HepG2 (cell line): ENCODE measurements around the gene PMPCB. TPM values are rescaled to one million over a fixed set of nuclear protein-coding genes. Genes with fewer than 3 reads are reported as not detected.

Experiments used
- ATAC-seq: fragments of 200-7000 bp; cut with Tn5 transposase; 3 replicates; pipeline ENCODE4 v1.9.1; 2020; ENCODE audit warnings: mild to moderate bottlenecking, moderate library complexity
- BruUV-seq: library from RNA; stranded (reverse); fragments of 400-500 nt; replicated peaks from 2 replicates; lab custom pipeline; 2021; lab: Mats Ljungman, UMichigan
- CTCF ChIA-PET: fragments of 300-600 bp; formaldehyde crosslinking; extraction: SDS; loops from one replicate; lab custom pipeline; 2021; ENCODE audit warnings: low total read pairs, inconsistent platforms, low intra/inter-chr PET ratio; lab: Yijun Ruan, JAX
- POLR2A ChIA-PET: fragments of 350-600 bp; sonication (Branson Sonifier 250); formaldehyde crosslinking; loops from one replicate; lab custom pipeline; 2020; ENCODE audit warnings: antibody characterized with exemption, inconsistent platforms; lab: Yijun Ruan, JAX
- DNase-seq: peaks from one replicate; pipeline ENCODE4 v3.0.0-alpha.2; 2015; ENCODE audit warnings: low spot score
- FAIRE-seq: peaks from 3 replicates; lab custom pipeline; 2011; peaks lifted over from hg19 to GRCh38; lab: Jason Lieb, UNC
- H2AFZ ChIP-seq: one replicate; pipeline ENCODE4 v1.6.1; 2011; ENCODE audit warnings: low read length, inconsistent platforms
- H3K27ac ChIP-seq: fragments of 300-600 bp; 3 replicates; pipeline ENCODE4 v1.8.0; 2011; ENCODE audit warnings: mixed run types, mild to moderate bottlenecking, mixed read lengths, low read length, inconsistent platforms; ENCODE audit not compliant: insufficient read depth; ENCODE audit errors: extremely low read length
- H3K27me3 ChIP-seq, 2 experiments: fragments of 200-600 bp in 1 of 2; 2 replicates in 1 of 2; 3 replicates in 1 of 2; pipeline versions ENCODE4 v1.6.0 to v1.8.0; 2011; ENCODE audit warnings: low read length in 2 of 2, mild to moderate bottlenecking in 2 of 2, moderate library complexity in 2 of 2, inconsistent platforms in 1 of 2; ENCODE audit not compliant: insufficient read depth in 2 of 2, control insufficient read depth in 1 of 2
- H3K36me3 ChIP-seq, 2 experiments: fragments of 200-600 bp in 1 of 2; replicated peaks in 1 of 2; 2 replicates in 1 of 2; 3 replicates in 1 of 2; pipeline versions ENCODE4 v1.5.1 to v1.8.0; 2011; ENCODE audit warnings: low read length in 2 of 2, inconsistent platforms in 1 of 2; ENCODE audit not compliant: insufficient read depth in 2 of 2, control insufficient read depth in 1 of 2
- H3K4me1 ChIP-seq: 2 replicates; pipeline ENCODE4 v1.5.1; 2012; ENCODE audit warnings: low read length, inconsistent platforms; ENCODE audit not compliant: insufficient read depth
- H3K4me2 ChIP-seq: 2 replicates; pipeline ENCODE4 v1.6.0; 2011; ENCODE audit warnings: low read depth, low read length, inconsistent platforms
- H3K4me3 ChIP-seq, 3 experiments: fragments of 200-600 bp in 1 of 3; sonication (generic), shearing (Covaris generic) in 1 of 3; replicated peaks in 1 of 3; 2 replicates each; pipeline ENCODE4 v1.5.1; 2011 to 2016; ENCODE audit warnings: low read length in 3 of 3, inconsistent platforms in 2 of 3, low read depth in 2 of 3, mild to moderate bottlenecking in 2 of 3, control low read depth in 1 of 3, mixed read lengths in 1 of 3; ENCODE audit not compliant: insufficient read depth in 1 of 3
- H3K79me2 ChIP-seq: one replicate; pipeline ENCODE4 v1.6.1; 2011; ENCODE audit warnings: low read length, inconsistent platforms; ENCODE audit not compliant: insufficient read depth
- H3K9ac ChIP-seq: 2 replicates; pipeline ENCODE4 v1.6.0; 2011; ENCODE audit warnings: mild to moderate bottlenecking, low read depth, low read length, inconsistent platforms; ENCODE audit not compliant: insufficient read depth
- H3K9me3 ChIP-seq: 2 replicates; pipeline ENCODE4 v1.5.1; 2012; ENCODE audit warnings: mild to moderate bottlenecking, low read length
- H4K20me1 ChIP-seq: 2 replicates; pipeline ENCODE4 v1.6.0; 2011; ENCODE audit warnings: inconsistent platforms, mild to moderate bottlenecking, low read length, moderate library complexity; ENCODE audit not compliant: insufficient read depth
- CBX5 ChIP-seq: sonication (generic); formaldehyde crosslinking; IDR thresholded peaks from 2 replicates; pipeline ENCODE4 v1.4.0; 2020; ENCODE audit warnings: missing genetic modification reagents, borderline replicate concordance
- DNMT1 ChIP-seq: sonication (generic); formaldehyde crosslinking; IDR thresholded peaks from 2 replicates; pipeline ENCODE4 v1.5.1; 2020; ENCODE audit warnings: mild to moderate bottlenecking, missing genetic modification reagents
- HNF4A ChIP-seq: sonication (generic); formaldehyde crosslinking; IDR thresholded peaks from 2 replicates; pipeline ENCODE4 v1.4.0; 2020; ENCODE audit warnings: missing genetic modification reagents
- HNRNPK ChIP-seq: fragments of 200-400 bp; formaldehyde crosslinking; IDR thresholded peaks from 2 replicates; pipeline ENCODE4 v1.6.1; 2018; ENCODE audit warnings: low read length, low read depth, moderate library complexity, mild to moderate bottlenecking; ENCODE audit not compliant: poor library complexity, severe bottlenecking
- PITX1 ChIP-seq: sonication (generic); formaldehyde crosslinking; IDR thresholded peaks from 2 replicates; pipeline ENCODE4 v1.5.1; 2020; ENCODE audit warnings: mild to moderate bottlenecking, missing genetic modification reagents
- ZFP41 ChIP-seq: sonication (generic); formaldehyde crosslinking; IDR thresholded peaks from 2 replicates; pipeline ENCODE4 v1.4.0; 2020; ENCODE audit warnings: mild to moderate bottlenecking, missing genetic modification reagents, borderline replicate concordance
- ZNF160 ChIP-seq: sonication (generic); formaldehyde crosslinking; IDR thresholded peaks from 2 replicates; pipeline ENCODE4 v1.8.0; 2022; ENCODE audit warnings: mild to moderate bottlenecking, inconsistent platforms, missing genetic modification reagents
- WGBS: methylation state at CpG from one replicate; pipeline ENCODE4 v1.1.6; 2017; ENCODE audit warnings: low lambda C conversion rate; 5-methylcytosine and 5-hydroxymethylcytosine counted together
- in situ Hi-C: cut with HindIII; loops from 2 replicates; pipeline ENCODE4 v1.10.0; 2017; ENCODE audit warnings: low pct_unique_long_range_greater_than_20kb; ENCODE audit not compliant: extremely low pct_ligation_motif_present
- intact Hi-C: fragments of 100-400 bp; cut with micrococcal nuclease; formaldehyde crosslinking; loops from one replicate; pipeline ENCODE4 v1.10.0; 2022; ENCODE audit not compliant: unreplicated experiment
- polyA plus RNA-seq, 8 experiments: library from polyadenylated mRNA; depleted of rRNA in 3 of 8; stranded (reverse) in 7 of 8; unstranded in 1 of 8; fragments of >200 nt; fragmentation: Illumina TruSeq in 4 of 8; extraction: Trizol in 4 of 8; gene quantifications; 2 replicates each; pipeline versions ENCODE4 v1.2.1 to v1.2.3, GENCODE V29; 2011 to 2016; ENCODE audit warnings: low read depth in 4 of 8, missing spikeins in 1 of 8, mixed read lengths in 1 of 8; ENCODE audit not compliant: insufficient read depth in 1 of 8
- total RNA-seq, 5 experiments: library from RNA; depleted of rRNA; stranded (reverse); fragments of >200 nt; fragmentation: Illumina TruSeq; extraction: Trizol; gene quantifications; 2 replicates each; pipeline ENCODE4 v1.2.3, GENCODE V29; 2016; ENCODE audit warnings: low read depth in 1 of 5

Gene PMPCB
- total and polyA plus RNA-seq, 2 of the 13 experiments (the other 11 are each of a cell fraction or from before 2014, with no cell fraction given), result 80.8 to 124 TPM

GRCh38 chr7:103325744-103326143 lies 28.5 kb downstream of the PMPCB start:
- no peak for ATAC-seq
- Histone ChIP-seq H3K27me3 (no peaks in the 10 kb centered on the region), H3K4me3 (no peak overlapping the region), H2AFZ (no peak overlapping the region), H3K4me1 (no peaks in the 10 kb centered on the region), H3K79me2 (peaks cover 2% of the 10 kb centered on the region), H3K9ac (no peak overlapping the region), H3K36me3 (peaks cover 9 to 66% of the 10 kb centered on the region in 2 experiments), H4K20me1 (no peaks in the 10 kb centered on the region), H3K9me3 (no peaks in the 10 kb centered on the region), H3K4me2 (no peak overlapping the region), H3K27ac (no peak overlapping the region)
- no peak for DNase-seq
- in situ Hi-C loops, result no loop called here
- TF ChIP-seq ZNF160 (CRISPR knock-in tag) (no peak), PITX1 (CRISPR knock-in tag) (no peak)
- intact Hi-C loops, result no loop called here
- BruUV-seq, result no TSS peak
- 94% methylated on average over 8 of the region's 8 CpGs for WGBS
- ChIA-PET POLR2A (no interaction called here), CTCF (no interaction called here)
- no peak for FAIRE-seq

- ATAC-seq (no peak), FAIRE-seq (no peak)
- Histone ChIP-seq H3K9ac (no peak overlapping the region), H3K4me2 (no peak overlapping the region), H3K27me3 (no peaks in the 10 kb centered on the region), H3K4me3 (no peak overlapping the region), H3K4me1 (peaks cover 25% of the 10 kb centered on the region), H4K20me1 (0 out of 2 replicates have a peak, but pooled peaks cover 2% of the 10 kb centered on the region), H3K36me3 (peaks cover 10 to 66% of the 10 kb centered on the region in 2 experiments), H2AFZ (no peak overlapping the region)
- CTCF ChIA-PET, result no interaction called here
- POLR2A ChIA-PET, result no interaction called here
- WGBS, result 94% methylated on average over 2 of the region's 2 CpGs
- TF ChIP-seq HNF4A (CRISPR knock-in tag), result no peak
- no peak for TF ChIP-seq HNRNPK
- no peak for TF ChIP-seq ZFP41 (CRISPR knock-in tag)
- no peak for TF ChIP-seq CBX5
- TF ChIP-seq DNMT1 (CRISPR knock-in tag), result no peak
- TF ChIP-seq, all 625 proteins: peak for 0
- Histone ChIP-seq H3K9me3 (no peaks in the 10 kb centered on the region), H3K27ac (no peak overlapping the region), H3K79me2 (peaks cover 30% of the 10 kb centered on the region)
- in situ Hi-C loops (no loop called here), intact Hi-C loops (no loop called here)
- DNase-seq, result no peak
- BruUV-seq, result no TSS peak
Observed at GRCh38 chr7:103336761-103337160, 39.5 kb downstream of the PMPCB start.
